HG02610 (cell line): ENCODE measurements around the gene CEMIP.

ENCODE experiments used
- ATAC-seq: cut with Tn5 transposase; IDR thresholded peaks from one replicate; pipeline ENCODE4 v1.9.1; 2021; ENCODE audit warnings: mild to moderate bottlenecking, moderate library complexity; ENCODE audit not compliant: unreplicated experiment

Gene CEMIP

DNA sequence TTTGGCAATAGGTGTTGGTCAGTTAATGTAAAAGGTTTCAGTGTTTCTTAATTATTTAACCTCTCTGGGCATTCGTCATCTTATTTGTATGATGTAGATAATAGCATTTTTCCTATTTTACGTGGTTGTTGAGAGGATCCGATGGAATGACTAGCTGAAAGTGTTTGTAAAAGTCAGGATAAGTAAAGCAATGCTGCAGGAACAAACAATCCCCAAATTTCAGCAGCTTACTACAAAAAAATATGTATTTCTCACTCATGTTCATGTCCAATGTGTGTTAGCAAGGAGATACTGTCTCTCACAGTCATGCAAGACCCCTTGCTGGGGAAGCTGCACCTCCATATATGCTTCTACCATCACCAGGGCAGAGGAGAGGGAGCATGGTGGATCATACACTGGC lies 38.7 kb downstream of the CEMIP start:
- ATAC-seq: no peak

DNA sequence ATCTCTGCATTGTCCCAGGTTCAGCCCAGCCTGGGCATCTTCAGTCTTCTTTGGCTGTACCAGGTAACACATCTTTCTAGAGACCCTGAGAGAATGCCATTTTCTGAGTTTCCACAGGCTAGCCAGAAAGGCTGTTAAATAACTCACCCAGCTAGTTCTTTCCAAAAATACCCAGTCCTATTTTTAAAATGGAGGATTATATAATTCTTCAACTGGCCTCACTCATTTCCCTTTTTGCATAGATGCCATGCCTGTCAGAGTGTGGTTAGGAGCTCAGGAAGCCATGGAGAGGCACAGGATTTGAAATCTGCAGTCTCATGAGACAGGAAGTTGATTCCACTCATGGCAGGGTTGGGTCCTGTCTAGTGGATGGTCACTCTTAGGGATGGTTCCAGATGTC lies 39.8 kb downstream of the CEMIP start:
- no peak for ATAC-seq

DNA sequence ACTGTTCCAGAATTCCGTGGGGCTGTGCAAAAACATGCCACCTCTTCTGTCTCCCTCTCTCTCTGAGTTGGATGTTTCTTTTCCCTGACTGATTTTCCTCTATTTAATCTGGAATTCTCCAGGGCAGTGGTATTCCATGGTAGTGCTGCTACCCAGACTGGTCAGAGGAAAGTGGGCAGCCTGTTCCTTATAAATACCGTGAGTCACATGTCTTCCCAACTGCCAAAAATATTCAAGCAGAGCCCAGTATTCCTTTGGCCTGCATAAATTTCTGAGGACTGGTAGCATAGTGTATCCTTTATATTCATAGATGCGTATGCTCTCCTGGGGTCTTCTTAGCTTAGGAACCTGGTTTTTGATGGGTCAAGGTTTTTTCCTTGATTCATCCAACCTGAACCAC lies 40.9 kb downstream of the CEMIP start:
- ATAC-seq: no peak

DNA sequence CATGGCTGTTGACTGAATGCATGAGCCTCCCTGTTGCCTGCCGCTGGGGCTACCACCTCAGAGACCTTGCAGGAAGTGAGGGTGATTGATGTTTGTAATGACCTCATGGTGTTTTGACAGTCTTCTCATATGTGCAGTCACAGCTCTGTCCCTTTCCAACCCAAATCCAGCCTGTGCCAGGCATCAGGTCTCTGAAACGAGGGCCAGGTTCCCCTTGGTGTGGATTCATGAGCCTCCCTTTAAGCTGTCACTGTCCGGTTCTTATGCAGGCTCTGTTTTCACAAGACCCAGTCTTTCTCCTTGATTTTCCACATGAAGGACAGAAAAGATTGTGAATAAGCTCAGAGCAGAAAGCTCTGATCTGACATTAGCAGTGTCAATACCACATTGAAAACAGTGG lies 43.1 kb downstream of the CEMIP start:
- no peak for ATAC-seq

DNA sequence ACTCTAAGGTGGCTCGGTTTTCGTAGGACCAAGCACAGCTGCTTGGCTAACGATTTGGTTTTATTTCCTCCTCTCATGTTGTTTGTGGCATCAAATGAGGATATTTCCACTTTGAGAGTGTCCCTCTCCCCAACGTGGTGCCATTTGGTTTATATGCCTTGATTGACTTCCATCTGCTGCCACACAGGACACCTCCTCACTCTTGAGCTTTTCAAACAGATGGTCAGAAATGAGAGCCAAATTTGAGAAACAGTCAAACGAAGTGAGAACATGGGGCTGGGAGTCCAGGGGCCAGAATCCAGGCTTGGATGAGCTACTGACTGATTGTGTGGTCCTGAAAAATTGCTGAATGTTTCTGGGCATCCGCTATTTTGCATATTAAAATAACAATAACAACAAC lies 43.5 kb downstream of the CEMIP start:
- no peak for ATAC-seq

DNA sequence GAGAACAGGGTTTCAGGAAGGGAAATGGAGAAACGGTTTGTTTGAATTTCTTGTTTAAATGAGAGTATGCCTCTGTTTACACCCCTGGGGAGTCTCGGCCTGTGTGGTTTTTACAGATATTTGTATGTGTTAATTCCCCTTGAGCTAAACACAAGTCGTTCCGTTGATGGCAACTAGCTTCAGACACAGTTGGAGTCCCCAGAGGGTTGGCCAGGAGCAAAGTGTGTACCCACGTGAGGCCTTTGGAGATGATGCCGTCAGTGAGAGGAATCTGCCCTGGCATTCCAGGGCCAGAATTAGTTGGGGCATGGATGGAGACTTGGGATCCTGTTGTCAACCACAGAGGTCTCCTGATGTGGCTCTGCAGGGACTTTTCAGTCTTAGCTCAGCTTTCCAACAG lies 44.0 kb downstream of the CEMIP start:
- no peak for ATAC-seq

DNA sequence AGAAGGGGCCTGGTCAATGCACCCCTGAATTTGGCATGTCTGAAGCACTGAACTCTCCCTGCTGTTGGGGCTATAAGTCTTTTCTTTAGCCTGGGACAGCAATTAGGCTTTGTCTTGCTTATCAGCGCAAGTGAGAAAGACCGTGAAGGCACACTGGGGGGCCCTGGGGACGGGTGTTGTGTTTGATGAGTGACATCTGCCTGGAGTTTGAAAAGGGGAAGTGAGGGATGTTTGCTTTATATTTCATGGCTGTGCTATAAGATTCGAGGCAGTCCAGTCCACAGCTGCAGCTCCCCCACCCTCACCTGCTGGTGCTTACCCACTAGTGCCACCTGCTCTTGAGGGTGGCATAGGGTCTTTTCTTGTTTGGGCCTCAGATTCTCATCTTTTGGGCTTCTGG lies 44.8 kb downstream of the CEMIP start:
- no peak for ATAC-seq

DNA sequence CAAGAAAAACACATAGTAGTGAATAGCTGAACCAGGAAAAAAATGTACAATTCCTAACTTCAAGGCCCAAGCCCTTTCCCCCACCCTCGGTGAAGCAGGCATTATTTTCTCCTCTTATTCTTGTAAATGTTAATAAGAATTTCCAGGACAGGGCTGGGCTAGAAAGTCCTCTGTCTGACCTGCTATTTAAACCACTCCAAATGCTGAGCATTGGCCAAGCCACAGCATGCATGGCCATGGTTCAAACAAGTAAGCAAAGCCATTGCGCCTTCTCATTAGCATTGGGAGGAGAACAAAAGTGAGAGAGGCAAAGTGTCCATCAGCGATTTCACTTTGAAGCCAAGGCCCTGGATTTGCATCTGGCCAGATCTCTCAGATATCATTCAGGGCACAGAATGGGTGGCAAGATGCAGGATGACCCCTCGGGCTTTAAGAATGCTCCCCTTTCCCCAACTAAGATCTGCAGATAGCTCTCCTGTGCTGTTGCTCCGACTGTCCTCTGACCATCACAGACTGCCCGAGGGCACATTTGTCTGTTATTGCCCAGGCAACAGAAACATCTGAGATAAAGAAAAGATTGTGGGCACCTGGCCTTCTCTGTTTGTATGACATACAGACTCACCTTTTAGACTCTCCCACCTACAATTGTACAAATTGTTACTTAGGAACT lies 46.3 kb downstream of the CEMIP start:
- ATAC-seq: no peak

DNA sequence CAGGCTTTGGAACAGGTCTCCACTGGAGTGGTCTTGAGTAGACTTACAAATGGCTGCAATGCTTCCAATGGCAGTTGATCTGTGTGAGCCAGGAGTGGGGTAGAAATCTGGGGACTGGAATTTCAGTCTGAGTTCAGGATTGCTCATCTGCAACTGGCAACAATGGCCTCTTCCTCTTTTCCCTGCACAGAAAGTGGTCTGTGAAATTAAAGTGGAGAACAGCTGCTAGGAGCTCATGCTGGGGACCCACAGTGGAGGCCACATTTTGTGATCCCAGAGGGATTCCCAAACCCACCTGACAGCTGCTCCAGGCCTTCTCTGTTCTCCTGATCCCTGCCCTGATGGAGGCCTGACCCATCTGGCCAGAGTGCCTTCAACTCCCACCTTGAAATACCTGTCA lies 49.6 kb downstream of the CEMIP start:
- ATAC-seq: no peak

DNA sequence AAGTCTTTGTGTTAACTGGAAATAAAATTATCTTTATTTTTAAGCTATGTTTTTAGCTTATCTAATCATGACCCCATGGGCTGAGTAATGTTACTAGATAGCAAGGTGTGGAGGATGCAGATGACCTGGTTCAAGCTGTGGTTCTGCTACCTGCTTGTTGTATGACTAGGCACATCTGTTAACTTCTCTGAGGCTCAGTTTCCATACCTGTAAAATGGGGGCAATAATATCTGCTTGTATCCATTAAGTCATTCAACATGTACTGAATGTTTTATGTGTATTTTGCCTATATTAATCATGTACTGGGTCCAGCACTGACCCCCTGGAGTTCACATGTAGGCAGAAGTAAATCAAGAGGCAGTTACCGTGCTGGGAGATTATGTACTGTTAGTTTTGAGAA lies 51.5 kb downstream of the CEMIP start:
- ATAC-seq: no peak

DNA sequence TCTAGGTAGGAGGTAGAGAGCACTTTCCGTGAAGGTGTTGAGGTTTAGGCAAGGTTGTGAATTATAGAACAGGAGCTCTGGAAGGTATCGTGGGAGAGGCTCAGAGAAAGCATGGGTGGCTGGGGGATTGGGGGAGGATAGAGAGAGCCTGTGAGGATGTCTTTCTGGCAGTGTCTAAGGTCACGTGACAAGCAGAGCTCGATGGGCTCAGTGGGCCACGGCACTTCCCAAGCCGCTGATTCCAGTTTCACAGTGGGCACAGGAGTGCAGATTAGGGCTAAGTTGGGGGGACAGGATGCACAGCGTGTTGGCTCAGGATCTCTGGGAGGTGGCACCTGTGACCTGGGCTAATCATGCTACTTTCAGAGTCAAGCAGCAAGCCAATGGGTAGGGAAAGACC lies 52.0 kb downstream of the CEMIP start:
- no peak for ATAC-seq

DNA sequence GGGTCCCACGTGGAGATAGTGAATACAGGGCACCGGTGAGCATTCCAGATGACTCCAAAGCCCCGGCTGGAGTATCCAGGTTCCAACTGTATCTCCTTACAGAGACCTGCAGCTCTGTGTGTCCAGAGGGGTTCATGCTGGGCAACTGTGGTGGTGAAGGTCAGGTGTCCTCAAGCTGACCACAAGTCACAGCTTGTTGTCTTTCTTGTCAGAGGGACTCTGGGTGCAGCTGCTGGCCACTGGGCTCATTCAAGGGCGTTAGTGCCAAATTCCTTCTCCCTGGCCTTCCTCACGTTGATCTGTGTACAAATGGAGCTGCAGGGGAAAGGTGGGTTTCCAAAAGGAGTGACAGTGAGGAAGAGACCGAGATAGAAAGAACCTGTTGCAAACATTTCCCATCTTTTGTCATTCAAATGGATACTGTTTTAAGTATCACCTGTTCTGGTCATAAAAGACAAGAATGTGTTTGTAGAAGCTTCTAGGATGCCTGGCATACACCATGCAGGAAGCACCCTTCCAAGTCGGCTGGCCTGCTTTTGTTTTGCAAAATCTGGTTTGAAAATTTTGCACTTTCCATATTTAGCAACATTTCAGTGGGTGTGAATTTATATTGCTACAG lies 52.5 kb downstream of the CEMIP start:
- no peak for ATAC-seq

DNA sequence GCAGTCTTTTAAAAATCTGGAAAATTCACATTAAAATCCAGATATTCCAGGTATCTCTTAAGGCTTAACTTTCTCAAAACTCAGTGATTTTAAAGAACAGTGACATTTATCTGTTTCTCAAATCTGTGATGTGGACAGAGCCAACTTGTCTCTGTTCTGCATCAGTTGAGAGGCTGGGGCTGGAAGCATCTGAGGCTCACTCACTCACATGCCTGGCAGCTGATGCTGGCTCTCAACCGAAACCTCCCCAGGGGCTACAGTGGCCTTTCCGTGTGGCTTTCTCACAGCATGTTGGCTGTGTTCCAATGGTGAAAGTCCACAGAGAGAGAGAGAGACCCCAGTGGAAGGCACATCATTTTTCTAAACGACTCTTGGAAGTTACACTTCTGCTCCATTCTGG lies 53.5 kb downstream of the CEMIP start:
- ATAC-seq: no peak

DNA sequence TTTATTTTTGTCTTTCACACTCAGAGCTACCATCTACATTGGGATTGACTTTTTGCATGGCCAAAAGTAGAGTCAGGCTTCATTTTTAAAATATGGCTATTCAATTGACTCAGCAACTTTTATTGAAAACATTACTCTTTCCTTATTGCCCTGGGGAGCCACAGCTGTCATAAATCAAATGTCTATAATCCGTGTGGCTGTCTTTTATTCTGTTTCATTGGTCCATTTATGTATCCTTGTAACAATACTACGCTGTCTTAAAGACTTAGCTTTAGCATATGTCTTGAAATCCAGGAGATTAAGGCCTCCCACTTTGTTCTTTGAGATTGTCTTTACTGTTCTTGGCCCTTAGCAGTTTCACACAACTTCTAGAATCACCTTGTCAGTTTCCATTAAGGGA lies 55.2 kb downstream of the CEMIP start:
- ATAC-seq: no peak

DNA sequence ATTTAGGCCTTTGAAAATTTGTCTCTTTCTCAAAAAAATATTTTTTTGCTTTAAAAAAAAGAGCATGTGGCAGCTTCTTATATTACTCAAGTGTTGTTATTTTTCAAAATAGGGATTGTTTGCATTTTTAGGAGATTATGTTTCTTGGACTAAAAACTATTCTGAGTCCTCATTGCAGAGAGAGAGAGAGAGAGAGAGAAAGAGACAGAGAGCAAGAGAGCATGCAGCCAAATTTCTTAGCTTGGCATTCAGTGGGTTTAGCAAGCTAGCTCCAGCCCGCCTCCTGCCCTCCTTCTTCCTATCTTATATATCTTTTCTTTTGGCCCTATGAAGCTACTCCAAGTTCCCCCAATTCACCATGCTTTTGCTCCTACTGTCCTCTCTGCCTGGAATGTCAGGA lies 55.7 kb downstream of the CEMIP start:
- no peak for ATAC-seq

DNA sequence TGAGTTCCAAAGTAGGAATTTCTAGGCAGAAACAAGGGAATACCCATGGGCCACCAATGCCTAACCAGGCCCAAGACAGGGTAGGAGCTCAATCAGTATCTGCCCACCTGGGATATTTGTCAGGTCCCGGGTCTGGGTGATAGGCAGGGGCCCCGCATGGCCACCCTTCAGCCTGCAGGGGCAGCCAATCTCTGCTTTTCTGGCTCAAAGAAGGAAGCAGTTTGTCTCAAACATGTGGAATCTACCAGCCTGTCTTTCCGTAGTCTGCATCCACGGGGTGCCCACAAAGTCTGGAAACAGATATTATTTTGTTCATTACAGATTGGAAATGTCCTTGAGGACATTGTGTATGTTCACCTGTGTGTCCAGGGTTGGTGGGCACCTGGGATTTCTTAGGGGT lies 56.2 kb downstream of the CEMIP start:
- no peak for ATAC-seq

DNA sequence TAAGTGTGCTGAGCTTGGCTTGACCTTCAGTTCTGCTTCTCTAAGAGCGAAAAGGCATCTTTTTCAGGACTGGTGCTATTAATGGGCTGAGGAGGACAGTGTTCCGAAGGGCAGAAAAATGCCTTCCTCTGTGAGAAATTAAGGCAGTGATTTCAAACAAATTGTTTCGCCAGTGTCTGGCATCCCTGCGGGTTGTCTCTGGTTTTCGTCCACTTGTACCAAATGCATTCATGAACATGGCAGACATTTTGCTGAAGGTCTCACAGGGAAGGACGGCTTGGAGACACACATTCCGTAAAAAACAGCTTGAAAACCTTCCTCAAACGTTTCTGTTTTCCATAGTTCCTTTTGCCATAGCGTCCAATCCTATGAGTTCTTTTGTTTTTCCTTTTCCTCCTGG lies 57.1 kb downstream of the CEMIP start:
- no peak for ATAC-seq

DNA sequence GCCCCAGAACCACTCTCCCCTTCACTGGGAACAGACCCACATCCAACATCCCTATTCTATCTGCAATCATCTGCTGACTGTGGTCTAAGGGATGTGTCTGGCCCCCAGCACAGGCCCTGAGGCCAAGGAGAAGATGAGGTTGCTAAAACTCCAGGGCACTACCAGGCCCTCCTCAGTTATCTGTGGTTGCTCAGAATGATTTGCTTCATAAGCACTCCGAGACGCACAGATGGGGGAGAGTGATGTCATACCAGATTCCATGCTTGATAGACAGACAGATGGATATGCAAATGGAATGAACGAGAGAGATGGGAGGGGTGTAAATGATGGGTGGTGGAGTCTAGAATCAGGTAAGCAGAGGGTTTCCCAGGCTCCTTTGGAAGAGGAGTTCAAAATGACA lies 57.8 kb downstream of the CEMIP start:
- ATAC-seq: no peak

DNA sequence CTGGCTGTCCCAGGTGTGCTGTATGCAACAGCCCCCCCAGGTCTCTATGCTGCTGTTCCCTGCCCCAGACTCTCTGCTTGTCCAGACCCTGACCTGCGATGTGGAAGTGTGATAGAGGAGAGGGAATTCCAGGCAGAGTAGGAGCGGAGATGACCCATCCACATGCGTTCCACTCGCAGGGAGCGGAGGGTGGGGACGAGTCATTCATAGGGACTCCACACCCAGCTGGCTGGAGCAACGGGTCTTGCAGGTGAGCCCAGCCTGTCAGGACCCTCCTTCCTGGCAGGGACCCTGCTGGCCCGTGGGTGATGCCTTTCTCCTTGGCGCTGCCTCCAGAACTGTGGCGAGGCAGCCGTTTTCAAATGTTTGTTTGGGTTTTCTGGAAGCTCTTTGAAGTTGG lies 58.8 kb downstream of the CEMIP start:
- no peak for ATAC-seq

DNA sequence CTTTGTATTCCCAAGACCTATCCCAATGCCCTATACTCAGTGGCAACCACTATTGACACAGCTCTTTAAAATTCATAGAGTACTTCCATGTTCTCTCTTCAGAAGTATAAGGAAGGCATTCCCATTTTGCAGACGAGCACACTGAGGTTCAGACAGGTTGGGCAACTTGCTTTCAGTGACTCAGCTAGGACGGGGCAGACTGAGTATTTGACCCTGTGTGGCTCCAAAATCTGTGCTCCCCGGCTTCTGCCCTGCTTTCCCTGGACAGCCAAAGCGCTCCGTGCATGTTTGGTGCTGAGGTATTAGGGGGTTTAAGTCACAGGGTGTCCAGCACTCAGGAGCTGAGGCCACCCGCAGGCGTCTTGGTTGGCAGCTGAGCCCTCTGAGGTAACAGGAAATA lies 59.5 kb downstream of the CEMIP start:
- ATAC-seq: no peak

DNA sequence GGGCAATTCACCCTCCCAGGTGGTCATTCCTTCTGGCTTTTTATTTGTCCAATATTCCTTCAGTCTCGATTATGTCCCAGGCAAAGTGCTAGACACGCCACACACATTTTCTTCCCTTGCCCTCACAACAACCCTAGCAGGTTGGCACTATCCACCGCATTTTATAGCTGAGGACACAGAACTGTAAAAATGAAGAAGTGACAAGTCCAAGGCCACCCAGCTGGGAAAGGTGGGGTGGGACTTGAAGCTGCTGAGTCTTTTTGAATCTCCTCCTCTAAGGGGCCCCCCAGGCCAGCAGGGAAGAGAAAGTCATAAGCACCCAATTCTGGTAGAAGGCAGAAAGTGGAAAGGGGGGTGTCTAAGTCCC lies 60.6 kb downstream of the CEMIP start:
- ATAC-seq: no peak

DNA sequence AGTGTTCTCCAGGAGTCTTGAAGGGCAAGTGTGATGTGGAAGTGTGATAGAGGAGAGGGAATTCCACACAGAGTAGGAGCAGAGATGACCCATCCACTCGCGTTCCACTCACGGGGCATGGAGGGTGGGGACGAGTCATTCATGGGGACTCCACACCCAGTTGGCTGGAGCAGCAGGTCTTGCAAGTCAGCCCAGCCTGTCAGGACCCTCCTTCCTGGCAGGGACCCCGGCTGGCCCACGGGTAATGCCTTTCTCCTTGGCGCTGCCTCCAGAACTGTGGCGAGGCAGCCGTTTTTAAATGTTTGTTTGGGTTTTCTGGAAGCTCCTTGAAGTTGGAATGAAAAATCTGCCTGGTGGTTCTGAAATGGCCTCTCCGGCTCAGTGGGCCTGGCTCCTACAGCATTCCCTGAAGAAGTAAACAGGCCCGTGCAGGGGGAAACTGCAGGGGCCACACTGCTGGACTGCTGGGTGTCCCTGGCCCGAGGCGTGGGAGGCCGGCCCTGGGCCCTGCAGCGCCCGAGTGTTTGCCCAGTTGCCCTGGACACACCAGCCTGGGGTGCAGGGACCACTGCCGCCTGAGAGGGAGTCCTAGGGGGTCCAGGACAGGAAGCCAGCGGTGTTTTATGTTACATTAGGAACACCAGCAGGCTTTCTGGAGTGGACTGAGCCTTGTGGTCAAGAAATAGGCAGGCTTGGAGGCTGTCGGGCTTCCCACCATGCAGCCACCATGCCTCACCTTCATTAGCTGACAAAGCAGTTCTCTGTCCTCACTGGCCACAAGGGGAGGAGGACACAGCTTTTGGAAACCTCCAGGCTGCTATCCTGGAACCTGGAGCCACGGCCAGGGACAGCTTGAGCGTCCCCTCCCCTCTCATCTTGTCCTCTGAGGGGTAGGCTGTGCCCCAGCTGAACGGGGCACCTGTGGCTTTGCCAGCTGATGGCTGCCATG lies 61.3 kb downstream of the CEMIP start:
- ATAC-seq: no peak
